ENCODE results near the gene GNAL. TPM values are rescaled to one million over a fixed set of nuclear protein-coding genes. Genes with fewer than 3 reads are reported as not detected.

Gene GNAL
- total RNA-seq (2022; extraction: Qiagen RNA extraction): 5.0 to 7.8 TPM (median 6.0 TPM) in 5 replicates

GRCh38 chr18:11688972-11689668 is at the start of gene GNAL:
Gene GNAL, plus strand, starts transcription at chr18:11689264. Its CDS starts 300 bp downstream, at chr18:11689564.

GRCh38 chr18:11851146-11851805 is 162.2 kb downstream of the GNAL start, which contains the start of gene CHMP1B:
Gene CHMP1B, plus strand, starts transcription at chr18:11851413. Its CDS starts 99 bp downstream, at chr18:11851512.

GRCh38 chr18:11908182-11909060 is 219.4 kb downstream of the GNAL start, which contains the start of gene MPPE1:
Gene MPPE1, minus strand, starts transcription at chr18:11908317. Its CDS starts 11,053 bp downstream, at chr18:11897264.

Other genes with a start within 250 kb of the GNAL start
- gene SLC35G4, start 79.7 kb upstream of the GNAL start, total RNA-seq (2022; extraction: Qiagen RNA extraction): not detected in 5 replicates
- 43.5 to 48.6 TPM (median 44.7 TPM) in 5 replicates for gene CHMP1B, start 162.1 kb downstream of the GNAL start, total RNA-seq (2022; extraction: Qiagen RNA extraction)
- 16.7 to 26.1 TPM (median 19.4 TPM) in 5 replicates for gene MPPE1, start 219.1 kb downstream of the GNAL start, total RNA-seq (2022; extraction: Qiagen RNA extraction)

Measured in A549 treated with Mapracorat at 1 μM for 4 hours (cell line).